ENCODE measurements around the gene FAU. TPM values are rescaled to one million over a fixed set of nuclear protein-coding genes. Genes with fewer than 3 reads are reported as not detected.

The FAU gene
- total and polyA plus RNA-seq, 9 of the 15 experiments (the other 6 are each of a cell fraction or from before 2014, with no cell fraction given), result 433 to 1,827 (median 942) TPM

DNA sequence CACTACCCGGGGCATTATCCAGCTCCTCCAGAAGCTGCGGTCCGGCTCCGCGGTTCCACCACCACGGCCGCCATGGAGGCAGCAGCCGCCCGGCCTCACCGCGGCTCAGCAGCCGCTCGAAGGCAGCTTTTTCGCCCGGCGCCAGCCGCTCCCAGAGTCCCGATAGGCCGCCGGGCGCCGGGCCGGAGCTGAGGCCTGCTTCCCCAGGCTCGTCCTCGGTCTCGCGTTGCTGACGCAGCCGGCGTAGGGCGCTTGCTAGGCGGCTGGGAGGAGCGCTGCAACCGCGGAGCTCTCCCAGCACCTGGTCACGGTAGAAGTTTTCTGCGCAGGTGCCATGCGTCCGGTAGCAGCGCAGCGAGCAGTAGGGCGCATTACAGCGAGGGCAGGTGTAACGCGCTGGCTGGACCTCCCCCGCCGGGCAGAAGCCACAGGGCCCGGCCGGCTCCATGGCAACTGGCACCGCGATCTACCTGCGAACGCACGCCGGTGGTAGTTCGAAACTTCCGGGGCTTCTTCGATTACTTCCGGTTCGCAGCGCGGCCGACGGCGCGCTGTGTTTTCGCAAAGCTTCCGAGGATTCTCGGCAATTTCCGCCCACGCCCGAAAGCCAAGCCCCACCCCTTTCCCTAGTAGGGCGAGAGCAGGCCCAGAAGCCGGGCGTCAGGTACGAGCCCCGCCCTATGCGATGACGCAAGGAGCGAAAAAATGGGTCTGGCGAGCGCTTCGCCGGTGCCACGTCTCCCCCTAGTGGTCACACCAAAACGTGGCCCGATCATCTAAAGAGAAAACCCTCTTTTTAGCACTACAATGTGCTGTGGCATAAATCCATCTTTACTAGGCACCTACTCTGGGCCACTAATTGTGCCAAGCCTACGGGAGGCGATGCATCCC lies 4.5 kb downstream of the FAU start, which contains the start of gene ZNHIT2 (continued):
- TF ChIP-seq MCM5 (IDR thresholded peaks at IDR 0.05; ENCODE audit: low read depth) (no peak), L3MBTL2 (IDR thresholded peaks at IDR 0.05) (peak; percentile 12; the same call in 1 of the 2 replicates), FOXM1 (IDR thresholded peaks at IDR 0.05; ENCODE audit: low read depth) (no peak), FOXM1 (CRISPR knock-in tag; IDR thresholded peaks at IDR 0.05; ENCODE audit: low read depth) (no peak), ZNF717 (CRISPR knock-in tag; IDR thresholded peaks at IDR 0.05) (no peak), CHD7 (IDR thresholded peaks at IDR 0.05; ENCODE audit: low read depth, low read length) (no peak), MEF2D (tag; conservative IDR thresholded peaks at IDR 0.05; ENCODE audit: low read depth) (no peak)
- TF ChIP-seq, protein P1, sequence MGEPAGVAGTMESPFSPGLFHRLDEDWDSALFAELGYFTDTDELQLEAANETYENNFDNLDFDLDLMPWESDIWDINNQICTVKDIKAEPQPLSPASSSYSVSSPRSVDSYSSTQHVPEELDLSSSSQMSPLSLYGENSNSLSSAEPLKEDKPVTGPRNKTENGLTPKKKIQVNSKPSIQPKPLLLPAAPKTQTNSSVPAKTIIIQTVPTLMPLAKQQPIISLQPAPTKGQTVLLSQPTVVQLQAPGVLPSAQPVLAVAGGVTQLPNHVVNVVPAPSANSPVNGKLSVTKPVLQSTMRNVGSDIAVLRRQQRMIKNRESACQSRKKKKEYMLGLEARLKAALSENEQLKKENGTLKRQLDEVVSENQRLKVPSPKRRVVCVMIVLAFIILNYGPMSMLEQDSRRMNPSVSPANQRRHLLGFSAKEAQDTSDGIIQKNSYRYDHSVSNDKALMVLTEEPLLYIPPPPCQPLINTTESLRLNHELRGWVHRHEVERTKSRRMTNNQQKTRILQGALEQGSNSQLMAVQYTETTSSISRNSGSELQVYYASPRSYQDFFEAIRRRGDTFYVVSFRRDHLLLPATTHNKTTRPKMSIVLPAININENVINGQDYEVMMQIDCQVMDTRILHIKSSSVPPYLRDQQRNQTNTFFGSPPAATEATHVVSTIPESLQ (CRISPR knock-in tag; IDR thresholded peaks at IDR 0.05), result no peak
- TF ChIP-seq, protein P2, sequence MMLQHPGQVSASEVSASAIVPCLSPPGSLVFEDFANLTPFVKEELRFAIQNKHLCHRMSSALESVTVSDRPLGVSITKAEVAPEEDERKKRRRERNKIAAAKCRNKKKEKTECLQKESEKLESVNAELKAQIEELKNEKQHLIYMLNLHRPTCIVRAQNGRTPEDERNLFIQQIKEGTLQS (IDR thresholded peaks at IDR 0.05), result peak; percentile 99
- TF ChIP-seq, protein P2 (CRISPR knock-in tag; conservative IDR thresholded peaks at IDR 0.05), result peak; percentile 99
- TF ChIP-seq, protein P3, sequence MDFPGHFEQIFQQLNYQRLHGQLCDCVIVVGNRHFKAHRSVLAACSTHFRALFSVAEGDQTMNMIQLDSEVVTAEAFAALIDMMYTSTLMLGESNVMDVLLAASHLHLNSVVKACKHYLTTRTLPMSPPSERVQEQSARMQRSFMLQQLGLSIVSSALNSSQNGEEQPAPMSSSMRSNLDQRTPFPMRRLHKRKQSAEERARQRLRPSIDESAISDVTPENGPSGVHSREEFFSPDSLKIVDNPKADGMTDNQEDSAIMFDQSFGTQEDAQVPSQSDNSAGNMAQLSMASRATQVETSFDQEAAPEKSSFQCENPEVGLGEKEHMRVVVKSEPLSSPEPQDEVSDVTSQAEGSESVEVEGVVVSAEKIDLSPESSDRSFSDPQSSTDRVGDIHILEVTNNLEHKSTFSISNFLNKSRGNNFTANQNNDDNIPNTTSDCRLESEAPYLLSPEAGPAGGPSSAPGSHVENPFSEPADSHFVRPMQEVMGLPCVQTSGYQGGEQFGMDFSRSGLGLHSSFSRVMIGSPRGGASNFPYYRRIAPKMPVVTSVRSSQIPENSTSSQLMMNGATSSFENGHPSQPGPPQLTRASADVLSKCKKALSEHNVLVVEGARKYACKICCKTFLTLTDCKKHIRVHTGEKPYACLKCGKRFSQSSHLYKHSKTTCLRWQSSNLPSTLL (IDR thresholded peaks at IDR 0.05), result no peak
